OCI-LY3 (cell line): ENCODE measurements around the gene RFC1.
A peak's percentile ranks its signal among the peaks of the same experiment; 100 is the strongest.

ENCODE experiments used
- H2AFZ ChIP-seq: fragments of 200-600, 300-600 bp; shearing (Covaris generic); 2 replicates; pipeline ENCODE4 v1.6.0; 2014; ENCODE audit warnings: antibody characterized with exemption, low read depth, low read length
- H3K27ac ChIP-seq: fragments of 200-600, 300-600 bp; sonication (generic); 2 replicates; pipeline ENCODE4 v1.5.1; 2014; ENCODE audit warnings: mild to moderate bottlenecking, low read length, moderate library complexity, mixed read lengths
- H3K27me3 ChIP-seq: fragments of 200-600, 300-600 bp; sonication (generic); 2 replicates; pipeline ENCODE4 v1.6.1; 2014; ENCODE audit warnings: low read depth, low read length, mixed read lengths
- H3K36me3 ChIP-seq: fragments of 200-600, 300-600 bp; sonication (generic); replicated peaks from 2 replicates; pipeline ENCODE3; 2014; ENCODE audit warnings: low read depth, low read length, mixed read lengths
- H3K4me1 ChIP-seq: fragments of 300-600, 200-600 bp; sonication (generic); 2 replicates; pipeline ENCODE4 v1.6.1; 2014; ENCODE audit warnings: low read length, mixed read lengths
- H3K4me2 ChIP-seq: fragments of 200-600, 300-600 bp; sonication (generic); 2 replicates; pipeline ENCODE4 v1.6.1; 2014; ENCODE audit warnings: low read length, mixed read lengths
- H3K4me3 ChIP-seq: fragments of 300-600, 200-600 bp; sonication (generic); 2 replicates; pipeline ENCODE4 v1.5.1; 2014; ENCODE audit warnings: antibody characterized with exemption, mild to moderate bottlenecking, low read length, moderate library complexity
- H3K79me2 ChIP-seq: fragments of 300-600, 200-600 bp; shearing (Covaris generic); 2 replicates; pipeline ENCODE4 v1.6.1; 2014; ENCODE audit warnings: mild to moderate bottlenecking, low read length, mixed read lengths
- H3K9ac ChIP-seq: fragments of 300-600, 200-600 bp; shearing (Covaris generic); 2 replicates; pipeline ENCODE4 v1.6.0; 2014; ENCODE audit warnings: mild to moderate bottlenecking, low read length, moderate library complexity
- H3K9me3 ChIP-seq: fragments of 200-600, 300-600 bp; shearing (Covaris generic); 2 replicates; pipeline ENCODE4 v1.6.1; 2014; ENCODE audit warnings: low read length, mixed read lengths; ENCODE audit not compliant: insufficient read depth
- H4K20me1 ChIP-seq: fragments of 200-600, 300-600 bp; sonication (generic); 2 replicates; pipeline ENCODE4 v1.6.1; 2016; ENCODE audit warnings: low read length, mixed read lengths; ENCODE audit not compliant: insufficient read depth
- CTCF ChIP-seq: fragments of 200-600, 300-600 bp; sonication (generic); IDR thresholded peaks from 2 replicates; pipeline ENCODE4 v1.5.1; 2014; ENCODE audit warnings: antibody characterized with exemption, low read length, low read depth
- EZH2phosphoT487 ChIP-seq: fragments of 200-600 bp; shearing (Covaris generic); IDR thresholded peaks from 2 replicates; pipeline ENCODE4 v1.6.1; 2018; ENCODE audit warnings: antibody characterized with exemption, mixed run types, low read depth

Gene RFC1

GRCh38 chr4:39337841-39338240, 28.3 kb downstream of the RFC1 start:
- no peak overlapping the region for H3K27ac ChIP-seq
- no peak overlapping the region for H3K4me3 ChIP-seq
- no peaks in the 10 kb centered on the region for H3K27me3 ChIP-seq
- H4K20me1 ChIP-seq: peaks cover 23% of the 10 kb centered on the region
- H3K4me1 ChIP-seq: no peaks in the 10 kb centered on the region
- no peak overlapping the region for H2AFZ ChIP-seq
- H3K79me2 ChIP-seq: peaks cover 45% of the 10 kb centered on the region
- peaks cover 20% of the 10 kb centered on the region for H3K36me3 ChIP-seq
- H3K4me2 ChIP-seq: no peak overlapping the region
- TF ChIP-seq EZH2phosphoT487: no peak
- TF ChIP-seq CTCF: no peak
- no peak overlapping the region for H3K9ac ChIP-seq
- no peaks in the 10 kb centered on the region for H3K9me3 ChIP-seq

GRCh38 chr4:39335566-39335965, 30.6 kb downstream of the RFC1 start:
- Histone ChIP-seq H3K4me3 (no peak overlapping the region), H3K36me3 (peaks cover 2% of the 10 kb centered on the region), H3K27ac (no peak overlapping the region), H4K20me1 (peaks cover 22% of the 10 kb centered on the region), H3K9ac (no peak overlapping the region), H3K4me1 (peaks cover 6% of the 10 kb centered on the region), H3K9me3 (no peaks in the 10 kb centered on the region), H2AFZ (no peak overlapping the region), H3K4me2 (no peak overlapping the region), H3K27me3 (no peaks in the 10 kb centered on the region), H3K79me2 (peaks cover 55% of the 10 kb centered on the region)
- TF ChIP-seq CTCF (no peak), EZH2phosphoT487 (no peak)

GRCh38 chr4:39331191-39331590, 35.0 kb downstream of the RFC1 start:
- H4K20me1 ChIP-seq: peaks cover 20% of the 10 kb centered on the region
- H3K9ac ChIP-seq: no peak overlapping the region
- no peak overlapping the region for H3K4me2 ChIP-seq
- H3K4me3 ChIP-seq: no peak overlapping the region
- peaks cover 14% of the 10 kb centered on the region for H3K36me3 ChIP-seq
- TF ChIP-seq CTCF (no peak), EZH2phosphoT487 (no peak)
- peaks cover 63% of the 10 kb centered on the region for H3K79me2 ChIP-seq
- H2AFZ ChIP-seq: no peak overlapping the region
- H3K9me3 ChIP-seq: no peaks in the 10 kb centered on the region
- no peak overlapping the region for H3K27ac ChIP-seq
- H3K27me3 ChIP-seq: no peaks in the 10 kb centered on the region
- H3K4me1 ChIP-seq: peaks cover 10% of the 10 kb centered on the region

GRCh38 chr4:39330353-39330752, 35.8 kb downstream of the RFC1 start:
- no peak overlapping the region for H3K4me3 ChIP-seq
- H3K9me3 ChIP-seq: no peaks in the 10 kb centered on the region
- no peak overlapping the region for H3K27ac ChIP-seq
- H3K79me2 ChIP-seq: peaks cover 58% of the 10 kb centered on the region
- no peak overlapping the region for H2AFZ ChIP-seq
- H3K36me3 ChIP-seq: peaks cover 21% of the 10 kb centered on the region
- no peak overlapping the region for H3K9ac ChIP-seq
- H3K27me3 ChIP-seq: no peaks in the 10 kb centered on the region
- TF ChIP-seq EZH2phosphoT487 (no peak), CTCF (no peak)
- peak overlapping the region; percentile 20 for H3K4me2 ChIP-seq
- H3K4me1 ChIP-seq: peaks cover 10% of the 10 kb centered on the region
- H4K20me1 ChIP-seq: peaks cover 16% of the 10 kb centered on the region
